Glutamatergic neuron (in vitro differentiated cells): ENCODE measurements around the gene ING2. TPM values are rescaled to one million over a fixed set of nuclear protein-coding genes. Genes with fewer than 3 reads are reported as not detected.

Source experiments
- DNase-seq: peaks from one replicate; pipeline ENCODE4 v3.0.0; 2022
- H3K27ac Mint-ChIP-seq: one replicate; pipeline ENCODE4 v1.8.0; 2020; ENCODE audit warnings: mild to moderate bottlenecking, mixed read lengths, inconsistent platforms; ENCODE audit not compliant: unreplicated experiment
- H3K27me3 Mint-ChIP-seq: one replicate; pipeline ENCODE4 v1.8.0; 2020; ENCODE audit warnings: mild to moderate bottlenecking, moderate library complexity, mixed read lengths, inconsistent platforms; ENCODE audit not compliant: unreplicated experiment
- H3K36me3 Mint-ChIP-seq: one replicate; pipeline ENCODE4 v1.8.0; 2020; ENCODE audit warnings: mild to moderate bottlenecking, mixed read lengths, inconsistent platforms; ENCODE audit not compliant: unreplicated experiment
- H3K4me1 Mint-ChIP-seq: one replicate; pipeline ENCODE4 v1.8.0; 2020; ENCODE audit warnings: mild to moderate bottlenecking, low read depth, mixed read lengths, inconsistent platforms; ENCODE audit not compliant: unreplicated experiment
- H3K4me3 Mint-ChIP-seq: one replicate; pipeline ENCODE4 v1.8.0; 2020; ENCODE audit warnings: mild to moderate bottlenecking, mixed read lengths, inconsistent platforms; ENCODE audit not compliant: unreplicated experiment
- H3K9me3 Mint-ChIP-seq: one replicate; pipeline ENCODE4 v1.8.0; 2020; ENCODE audit warnings: mild to moderate bottlenecking, moderate library complexity, mixed read lengths, inconsistent platforms; ENCODE audit not compliant: unreplicated experiment
- total RNA-seq: library from RNA; stranded (reverse); fragmentation: NEBNext Ultra II Directional; extraction: Animal tissue kit (Norgen Biotek cat#: 25700); gene quantifications from one replicate; pipeline ENCODE4 v1.2.1, GENCODE V29; 2021; ENCODE audit not compliant: unreplicated experiment
- TF ChIP-seq, protein P1 (sequence below): fragments of 200-600 bp; sonication (generic); IDR thresholded peaks from one replicate; pipeline ENCODE4 v1.5.0; 2021; ENCODE audit not compliant: partially characterized antibody, unreplicated experiment

Gene ING2
- total RNA-seq, 1 donor from 2014 or later, result 4.8 TPM

DNA sequence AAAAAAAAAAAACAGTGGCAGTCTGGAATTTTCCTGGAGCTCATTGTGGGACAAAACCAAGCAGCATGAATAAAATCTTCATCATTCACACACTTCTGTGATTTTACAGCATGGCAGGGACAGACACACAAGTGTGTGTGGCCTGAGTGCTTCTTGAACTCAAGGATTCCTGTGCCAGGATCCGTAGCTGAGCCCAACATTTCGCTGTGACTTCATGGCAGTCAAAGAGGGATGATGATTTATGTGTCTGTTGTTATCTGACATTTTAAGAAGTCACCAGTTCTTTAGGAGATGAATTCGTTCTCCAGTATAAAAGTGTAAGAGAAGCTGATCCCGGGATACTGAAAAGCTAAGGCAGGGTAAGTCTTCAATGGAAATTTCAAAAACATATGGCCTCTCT, 57.0 kb downstream of the ING2 start:
- DNase-seq, result no peak
- H3K4me1 Mint-ChIP-seq, result no peaks in the 10 kb centered on the region
- no peak overlapping the region for H3K27ac Mint-ChIP-seq
- TF ChIP-seq, protein P1, sequence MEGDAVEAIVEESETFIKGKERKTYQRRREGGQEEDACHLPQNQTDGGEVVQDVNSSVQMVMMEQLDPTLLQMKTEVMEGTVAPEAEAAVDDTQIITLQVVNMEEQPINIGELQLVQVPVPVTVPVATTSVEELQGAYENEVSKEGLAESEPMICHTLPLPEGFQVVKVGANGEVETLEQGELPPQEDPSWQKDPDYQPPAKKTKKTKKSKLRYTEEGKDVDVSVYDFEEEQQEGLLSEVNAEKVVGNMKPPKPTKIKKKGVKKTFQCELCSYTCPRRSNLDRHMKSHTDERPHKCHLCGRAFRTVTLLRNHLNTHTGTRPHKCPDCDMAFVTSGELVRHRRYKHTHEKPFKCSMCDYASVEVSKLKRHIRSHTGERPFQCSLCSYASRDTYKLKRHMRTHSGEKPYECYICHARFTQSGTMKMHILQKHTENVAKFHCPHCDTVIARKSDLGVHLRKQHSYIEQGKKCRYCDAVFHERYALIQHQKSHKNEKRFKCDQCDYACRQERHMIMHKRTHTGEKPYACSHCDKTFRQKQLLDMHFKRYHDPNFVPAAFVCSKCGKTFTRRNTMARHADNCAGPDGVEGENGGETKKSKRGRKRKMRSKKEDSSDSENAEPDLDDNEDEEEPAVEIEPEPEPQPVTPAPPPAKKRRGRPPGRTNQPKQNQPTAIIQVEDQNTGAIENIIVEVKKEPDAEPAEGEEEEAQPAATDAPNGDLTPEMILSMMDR, result no peak
- no peak overlapping the region for H3K4me3 Mint-ChIP-seq
- no peaks in the 10 kb centered on the region for H3K27me3 Mint-ChIP-seq
- H3K36me3 Mint-ChIP-seq, result no peaks in the 10 kb centered on the region
- no peaks in the 10 kb centered on the region for H3K9me3 Mint-ChIP-seq

Other genes starting within 250 kb of the ING2 start
- gene CLDN22, start 184.8 kb upstream of the ING2 start, total RNA-seq, result not detected
- gene CLDN24, start 182.6 kb upstream of the ING2 start, total RNA-seq, result not detected
- 15.9 TPM for gene CDKN2AIP, start 60.4 kb upstream of the ING2 start, total RNA-seq
- 17.8 TPM for gene RWDD4, start 154.1 kb downstream of the ING2 start, total RNA-seq
- gene TRAPPC11, start 154.2 kb downstream of the ING2 start, total RNA-seq, result 56.2 TPM